Suprapubic skin (tissue), 4 donors: Measurements from ENCODE around the gene LYSMD2.

ENCODE experiments used
- CTCF ChIP-seq, 2 donors: fragments of 200-600 bp in 1 of 2; fragments of 450-650 bp in 1 of 2; sonication (generic) in 1 of 2; IDR thresholded peaks; one replicate each; pipeline ENCODE4 v1.5.1; 2016 to 2019; ENCODE audit warnings: antibody characterized with exemption in 2 of 2, mild to moderate bottlenecking in 1 of 2, moderate library complexity in 1 of 2
- EP300 ChIP-seq: sonication (generic); formaldehyde crosslinking; IDR thresholded peaks from one replicate; pipeline ENCODE4 v1.6.1; 2017; ENCODE audit warnings: antibody characterized with exemption
- POLR2A ChIP-seq, 2 donors: fragments of 450-650 bp; IDR thresholded peaks; one replicate each; pipeline ENCODE4 v1.6.1; 2017; ENCODE audit warnings: antibody characterized with exemption in 2 of 2, mild to moderate bottlenecking in 2 of 2, moderate library complexity in 2 of 2
- POLR2AphosphoS5 ChIP-seq, 3 donors: sonication (generic); formaldehyde crosslinking; IDR thresholded peaks; one replicate each; pipeline ENCODE4 v1.6.1; 2017; ENCODE audit warnings: antibody characterized with exemption in 3 of 3

DNA sequence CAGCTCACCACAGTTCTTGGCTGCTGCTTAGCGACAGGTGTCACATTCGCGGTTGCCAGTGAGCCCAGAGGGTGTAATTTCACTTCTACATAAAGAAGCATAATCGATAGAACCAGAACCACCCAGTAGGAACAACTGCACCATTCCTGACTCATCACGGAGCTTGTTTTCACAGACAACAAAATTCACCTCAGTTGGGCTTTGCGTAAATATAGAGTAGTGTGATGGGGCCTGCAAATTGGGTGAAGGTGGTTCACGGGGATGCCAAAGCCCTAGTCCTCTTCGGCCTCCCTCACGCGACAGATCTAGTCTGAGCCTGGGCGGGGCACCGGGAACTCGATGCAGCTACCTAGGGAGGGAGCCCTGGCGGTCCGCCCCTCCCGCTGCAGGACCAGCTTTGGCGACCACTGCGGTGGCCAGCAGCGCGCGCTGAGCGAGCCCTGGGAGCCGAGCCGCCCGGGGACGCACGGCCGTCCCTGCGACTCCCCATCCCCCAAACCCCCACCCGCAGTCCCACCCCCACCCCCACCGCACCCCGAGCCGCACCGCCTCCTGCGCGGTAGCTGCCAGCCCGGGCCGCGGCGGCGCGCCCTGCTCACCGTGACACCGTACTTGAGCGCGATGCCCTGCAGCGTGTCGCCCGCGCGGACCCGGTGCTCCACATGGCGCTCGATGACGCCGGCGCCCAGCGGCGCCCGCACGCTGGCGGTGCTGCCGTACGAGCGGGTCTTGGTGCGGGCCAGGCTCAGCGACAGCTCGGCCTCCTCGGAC is 519 bp downstream of the LYSMD2 start:
- TF ChIP-seq CTCF (IDR thresholded peaks at IDR 0.05) (no peak), POLR2A (IDR thresholded peaks at IDR 0.05) (no peak), POLR2AphosphoS5 (IDR thresholded peaks at IDR 0.05) (no peak), EP300 (no peak)
